ENCODE data around the gene MICB. TPM values are rescaled to one million over a fixed set of nuclear protein-coding genes. Genes with fewer than 3 reads are reported as not detected.
"Not testable (repeated sequence)": the region's sequence is repeated elsewhere in the genome, so short reads cannot be mapped to it uniquely, and the experiment has no call there.

Gene MICB
- total RNA-seq, 1 donor from 2014 or later, result 1.9 TPM

DNA sequence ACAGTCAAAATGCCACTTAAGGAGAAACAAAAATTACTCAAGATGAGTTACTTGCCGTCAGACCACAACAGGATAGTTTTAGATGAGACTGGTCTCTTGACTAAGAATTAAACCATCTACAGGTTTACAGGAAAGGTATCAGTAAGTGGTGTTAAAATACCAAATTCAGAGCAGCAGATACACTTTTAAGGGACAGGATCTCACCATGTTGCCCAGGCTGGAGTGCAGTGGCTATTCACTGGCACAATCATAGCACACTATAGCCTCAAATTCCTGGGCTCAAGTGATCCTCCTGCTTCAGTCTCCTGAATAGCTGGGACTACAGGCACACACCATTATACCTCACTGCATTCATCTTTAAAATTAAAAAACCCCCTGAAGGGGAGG lies 35.5 kb downstream of the MICB start:
- intact Hi-C loops (cut with DNase I), result no loop called here
- DNase-seq (ENCODE audit: low spot score), result no peak

DNA sequence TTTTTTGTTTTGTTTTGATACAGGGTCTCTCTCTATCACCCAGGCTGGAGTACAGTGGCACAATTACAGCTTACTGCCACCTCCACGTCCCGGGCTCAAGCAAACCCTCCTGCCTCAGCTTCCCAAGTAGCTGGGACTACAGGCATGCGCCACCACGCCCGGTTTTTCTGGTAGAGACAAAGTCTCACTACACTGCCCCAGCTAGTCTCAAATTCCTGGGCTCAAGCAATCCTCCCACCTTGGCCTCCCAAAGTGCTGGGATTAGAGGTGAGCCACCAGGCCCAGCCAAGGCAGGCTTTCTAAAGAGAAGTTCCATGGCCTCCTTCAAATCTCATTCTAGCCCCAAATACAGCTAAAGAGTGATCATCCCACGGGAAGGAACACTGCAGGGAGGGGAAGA lies 36.1 kb downstream of the MICB start:
- no peak for DNase-seq (ENCODE audit: low spot score)
- intact Hi-C loops (cut with DNase I), result no loop called here

DNA sequence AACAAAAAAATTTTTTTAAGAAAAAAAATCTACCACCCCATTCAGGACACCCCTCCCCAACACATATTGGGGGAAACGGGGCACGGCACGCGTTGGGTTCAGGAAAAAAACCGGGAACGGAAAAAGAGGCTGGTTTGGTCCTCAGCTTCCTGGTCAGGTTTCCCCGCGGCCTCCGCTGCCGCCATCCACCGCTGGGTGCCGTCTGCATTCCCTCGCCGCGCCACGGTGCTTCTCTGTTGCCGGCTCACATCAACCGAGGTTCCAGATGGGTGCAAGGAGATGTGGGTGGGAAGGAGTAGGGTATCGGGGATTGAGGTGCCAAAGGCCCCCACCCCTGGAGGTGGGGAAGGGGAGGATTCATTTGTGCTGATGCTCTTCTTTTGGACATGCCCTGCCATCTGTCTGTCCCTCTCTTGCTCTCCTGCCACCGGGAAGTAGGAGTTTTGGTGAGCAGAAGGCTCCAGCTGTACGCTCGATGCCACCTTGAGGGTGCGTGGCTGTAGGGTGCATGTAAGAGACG lies 36.6 kb downstream of the MICB start:
- no peak for DNase-seq (ENCODE audit: low spot score)
- intact Hi-C loops (cut with DNase I), result no loop called here

DNA sequence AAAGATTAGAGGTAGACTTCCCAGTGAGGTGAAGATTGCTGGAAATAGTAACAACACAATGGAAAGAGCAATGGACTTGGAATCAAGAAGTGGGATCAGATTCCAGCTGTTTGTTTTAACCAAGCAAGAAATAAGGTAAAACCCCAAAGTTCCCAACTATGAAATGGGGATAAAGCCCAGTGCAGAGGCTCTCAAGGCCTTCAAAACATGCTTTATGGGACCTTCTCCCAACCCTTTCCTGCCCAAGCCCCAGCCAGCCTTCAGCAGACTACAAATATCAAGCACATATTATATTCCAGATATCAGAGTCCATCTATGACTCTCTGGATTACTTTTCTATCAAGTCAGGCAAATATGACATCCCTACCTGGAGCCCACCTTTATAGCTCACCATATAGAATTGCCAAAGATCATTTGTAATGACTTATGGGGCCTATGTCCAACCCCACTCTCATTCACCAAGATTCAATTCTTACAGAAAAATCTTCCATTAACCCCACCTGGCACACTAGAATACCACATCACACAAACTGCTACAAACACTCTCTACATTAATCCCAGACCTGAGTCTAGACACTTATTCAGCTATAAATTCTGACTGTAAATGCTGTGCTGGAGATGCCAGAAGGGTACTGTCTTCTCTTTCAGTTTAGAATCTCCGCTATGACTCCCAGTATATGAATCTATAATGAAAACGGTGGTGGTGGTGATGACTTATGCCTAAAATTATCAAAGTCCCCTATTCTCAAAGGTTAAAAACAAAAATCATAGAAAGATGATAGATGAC lies 37.8 kb downstream of the MICB start:
- intact Hi-C loops (cut with DNase I), result no loop called here
- DNase-seq (ENCODE audit: low spot score), result no peak

DNA sequence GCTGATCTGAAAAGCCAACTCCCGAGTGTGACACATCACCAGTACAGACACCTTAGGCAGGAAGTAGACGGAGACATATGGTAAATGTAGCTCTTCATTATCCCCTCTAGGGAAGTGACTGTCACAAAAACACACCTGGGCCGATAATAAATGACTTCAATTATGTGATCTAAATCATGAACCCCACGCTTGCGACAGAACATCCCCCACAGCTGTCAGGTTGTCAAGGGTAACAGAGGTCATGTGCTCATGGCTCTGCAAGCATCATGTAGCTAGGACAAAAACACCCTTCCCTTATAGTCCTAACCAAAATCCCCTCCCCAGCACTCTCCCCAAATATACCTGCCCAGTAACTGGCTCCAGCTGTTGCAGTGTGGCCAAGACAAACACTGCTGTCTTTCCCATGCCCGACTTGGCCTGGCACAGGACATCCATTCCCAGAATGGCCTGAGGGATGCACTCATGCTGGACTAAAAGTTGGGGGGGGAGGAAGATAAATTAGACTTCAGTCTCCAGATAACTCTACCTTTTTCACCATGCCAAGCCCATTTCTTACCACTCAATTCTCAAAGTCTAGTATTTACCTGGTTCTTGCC lies 41.0 kb downstream of the MICB start:
- intact Hi-C loops (cut with DNase I), result no loop called here
- DNase-seq (ENCODE audit: low spot score), result no peak

DNA sequence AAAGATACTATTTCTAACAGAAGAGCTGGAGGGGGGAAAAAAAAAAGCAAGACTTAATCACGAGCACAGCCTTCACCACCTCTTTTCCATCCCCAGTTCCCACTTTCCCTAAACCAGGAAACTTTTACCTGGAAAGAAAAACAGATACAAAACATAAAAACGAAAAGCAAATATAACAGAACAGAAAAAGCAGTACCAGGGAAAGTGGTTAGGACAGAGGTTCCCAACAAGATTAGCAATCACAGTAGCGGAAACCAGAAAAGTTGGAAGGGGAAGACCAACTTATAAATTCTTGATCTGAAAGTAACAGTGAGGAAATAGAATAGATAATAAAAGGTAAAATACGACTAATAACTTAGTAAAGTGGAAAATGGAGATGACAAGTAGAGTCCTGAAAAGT lies 42.7 kb downstream of the MICB start:
- DNase-seq (ENCODE audit: low spot score), result no peak
- intact Hi-C loops (cut with DNase I), result loop anchor here (5.0 to 10.0 kb wide), 3 partner anchors 294 to 923 kb away; partner anchors contain the start of genes MRPS18B, NELFE, PPP1R10 and SKIC2

DNA sequence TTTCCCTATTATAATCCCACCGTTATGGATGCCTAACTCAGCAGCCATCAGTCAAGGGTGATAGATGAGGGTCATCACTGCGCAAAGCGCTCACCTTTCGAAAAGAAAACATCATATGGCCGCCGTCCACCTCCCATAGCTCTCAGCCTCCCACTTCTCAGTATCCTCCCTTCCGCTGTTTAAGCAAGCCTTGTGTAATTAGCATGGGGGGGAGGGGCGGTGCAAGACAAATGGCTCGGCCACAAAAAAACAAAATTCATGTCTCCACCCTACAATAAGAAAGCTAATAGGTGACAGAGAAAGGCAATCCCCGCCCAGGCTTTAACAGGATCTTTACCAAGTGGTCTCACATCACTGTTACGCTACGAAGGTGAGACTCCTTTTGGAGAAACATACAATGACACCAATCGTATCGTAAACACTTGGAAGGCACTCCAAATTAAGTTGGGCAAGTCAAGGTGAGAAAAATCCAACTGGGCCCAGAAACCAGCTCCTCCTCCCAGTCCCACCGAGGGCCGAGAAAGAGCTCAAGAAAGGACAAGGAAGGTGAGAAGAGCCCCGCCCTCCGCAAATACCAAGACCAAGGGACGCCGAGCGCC lies 43.2 kb downstream of the MICB start:
- intact Hi-C loops (cut with DNase I), result loop anchor here (5.0 to 10.0 kb wide), 3 partner anchors 294 to 924 kb away; partner anchors contain the start of genes MRPS18B, NELFE, PPP1R10 and SKIC2
- DNase-seq (ENCODE audit: low spot score), result no peak

DNA sequence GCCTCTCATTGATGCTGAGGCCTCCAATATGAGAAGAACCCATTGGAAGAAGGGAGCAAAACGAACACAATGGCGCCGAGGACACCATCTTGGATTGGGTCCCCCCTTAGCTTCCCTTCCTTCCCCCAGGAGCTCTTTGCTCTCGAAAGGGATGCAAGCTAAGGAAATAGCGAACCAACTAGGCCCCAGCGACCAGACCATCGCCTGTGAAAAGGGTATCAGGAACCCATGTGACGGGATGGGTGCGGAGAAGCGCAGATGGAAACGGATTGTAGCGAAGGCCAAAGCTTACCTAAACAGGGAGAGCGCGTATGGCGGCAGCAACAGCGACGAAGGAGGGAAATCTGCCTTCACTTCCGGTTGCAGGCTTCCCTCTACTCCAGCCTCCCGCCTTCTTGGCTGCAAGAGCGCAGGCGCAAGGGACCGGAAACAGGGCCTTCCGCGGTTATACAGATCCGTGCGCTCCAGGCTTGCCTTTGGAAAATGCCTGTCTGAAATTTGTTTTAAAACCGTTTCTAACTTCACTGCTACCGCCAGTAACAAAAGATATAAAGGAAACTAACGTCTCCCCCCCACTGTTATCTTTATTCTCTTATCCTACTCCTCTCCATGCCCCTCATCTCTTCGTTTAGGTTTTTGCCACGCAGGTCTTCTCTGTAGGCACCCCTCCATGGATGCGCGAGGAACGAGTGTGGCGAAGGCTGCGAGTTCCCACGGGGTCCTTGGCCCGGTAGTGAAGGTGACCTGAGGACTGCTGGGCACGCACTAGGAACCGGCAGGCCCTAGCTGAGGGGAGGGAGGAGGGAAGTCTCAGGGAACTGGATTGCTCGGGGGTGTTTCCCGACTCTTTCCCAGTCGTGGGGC lies 43.9 kb downstream of the MICB start, which contains the start of gene DDX39B:
TSS of gene DDX39B (minus strand) at position 346 of the 864 bp plus-strand sequence. CDS start 1,471 bp downstream, outside the sequence.
- peak; percentile 98 for DNase-seq (ENCODE audit: low spot score)
- intact Hi-C loops (cut with DNase I), result loop anchor here (2.0 to 10.0 kb wide), 4 partner anchors 49 to 925 kb away; partner anchors contain the start of genes MRPS18B, NELFE, PPP1R10 and SKIC2

DNA sequence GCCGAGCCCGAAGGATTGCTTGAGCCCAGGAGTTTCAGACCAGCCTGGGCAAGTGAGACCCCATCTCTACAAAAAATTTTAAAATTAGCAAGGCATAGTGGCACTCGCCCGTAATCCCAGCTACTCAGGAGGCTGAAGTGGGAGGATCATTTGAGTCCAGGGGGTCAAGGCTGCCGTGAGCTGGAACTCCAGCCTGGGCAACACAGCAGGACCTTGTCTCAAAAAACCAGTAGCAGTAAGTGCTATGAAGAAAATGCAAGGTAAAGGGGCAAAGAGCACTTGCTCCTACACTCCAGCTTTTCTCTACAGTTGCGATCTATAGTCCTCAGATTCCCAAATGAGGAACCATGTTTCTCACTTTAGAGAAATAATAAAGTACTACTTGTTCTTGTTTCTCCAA lies 45.7 kb downstream of the MICB start:
- DNase-seq (ENCODE audit: low spot score), result peak; percentile 49
- intact Hi-C loops (cut with DNase I), result loop anchor here (2.0 to 10.0 kb wide), 4 partner anchors 51 to 926 kb away; partner anchors contain the start of genes MRPS18B, NELFE, PPP1R10 and SKIC2

DNA sequence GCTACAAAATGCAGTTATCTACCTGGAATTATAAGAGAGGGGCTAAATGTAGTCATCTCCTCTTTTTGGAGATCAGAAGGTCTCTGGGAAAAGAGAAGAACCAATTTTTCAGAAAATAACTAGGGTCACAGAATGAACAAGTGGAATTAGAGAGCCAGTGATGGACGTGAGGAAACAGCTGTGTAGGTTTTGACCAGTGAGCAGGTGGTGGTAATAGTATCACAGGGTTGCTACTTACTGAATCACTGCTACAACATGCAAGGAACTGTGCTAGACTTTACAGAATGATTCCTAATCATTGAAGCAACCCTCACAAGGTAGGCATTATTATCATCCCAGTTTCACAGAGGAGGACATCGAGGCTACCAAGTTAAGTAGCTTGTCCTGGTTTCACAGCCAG lies 46.7 kb downstream of the MICB start:
- peak; percentile 17 for DNase-seq (ENCODE audit: low spot score)
- intact Hi-C loops (cut with DNase I), result loop anchor here (5.0 to 10.0 kb wide), 4 partner anchors 38 to 927 kb away; partner anchors contain the start of genes LTB, MRPS18B, NELFE and PPP1R10

DNA sequence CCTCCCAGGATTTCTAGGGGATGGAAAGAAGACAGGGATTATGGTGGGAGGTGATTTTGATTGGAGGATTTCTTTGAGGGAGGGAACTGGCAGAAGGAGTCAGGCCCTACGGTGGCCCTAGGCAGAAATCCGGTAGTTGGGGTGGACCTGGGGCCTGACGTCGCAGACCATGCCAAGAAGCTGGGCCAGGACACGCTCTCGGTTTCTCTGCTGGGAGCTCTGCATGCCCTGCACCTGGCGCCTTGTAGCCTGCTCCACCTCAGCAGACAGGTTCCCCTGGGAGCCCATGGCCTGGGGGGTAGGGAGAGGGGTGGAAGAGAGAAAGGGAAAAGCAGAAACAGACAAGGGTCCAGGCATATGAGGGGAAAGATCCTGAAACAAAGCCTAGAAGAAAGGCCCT lies 47.3 kb downstream of the MICB start:
- peak; percentile 47 for DNase-seq (ENCODE audit: low spot score)
- intact Hi-C loops (cut with DNase I), result loop anchor here (5.0 to 10.0 kb wide), 3 partner anchors 37 to 410 kb away; partner anchors contain the start of genes LTB, NELFE and SKIC2

DNA sequence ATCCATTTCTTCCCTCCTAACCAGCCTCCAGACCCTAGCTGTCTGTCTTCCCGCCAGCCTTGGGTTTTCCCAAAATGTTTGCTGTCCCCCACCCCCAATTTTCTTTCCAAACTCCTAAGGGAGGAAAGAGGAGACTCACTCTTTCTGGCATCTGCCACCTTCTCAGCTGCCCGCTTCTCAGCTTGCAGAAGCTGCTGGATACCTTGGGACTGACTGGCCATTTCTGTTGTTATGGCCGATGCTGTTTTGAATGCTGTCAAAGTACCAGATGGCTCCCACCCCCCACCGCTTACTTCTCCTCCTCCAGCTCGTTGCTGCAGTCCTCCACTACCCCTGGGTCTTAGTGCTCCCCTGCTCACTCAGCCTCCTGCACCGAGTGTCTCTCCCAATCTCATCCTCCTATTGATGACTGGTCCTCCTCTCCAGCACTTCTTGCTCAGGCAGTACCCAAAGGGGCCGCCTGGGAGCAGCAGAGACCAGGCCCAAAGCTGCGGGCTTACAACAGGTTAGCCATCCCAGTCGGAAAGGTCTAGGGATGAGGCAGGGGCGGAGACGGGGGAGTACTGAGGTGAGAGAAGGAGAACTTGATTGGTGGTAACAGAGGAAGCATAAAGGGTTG lies 48.5 kb downstream of the MICB start, which contains the start of gene ATP6V1G2:
TSS of gene ATP6V1G2 (minus strand) at position 270 of the 619 bp plus-strand sequence. CDS start at position 221, 49 bp downstream.
- intact Hi-C loops (cut with DNase I), result loop anchor here (1.0 to 10.0 kb wide), 4 partner anchors 36 to 408 kb away; partner anchors contain the start of genes LTB, NELFE and SKIC2

DNA sequence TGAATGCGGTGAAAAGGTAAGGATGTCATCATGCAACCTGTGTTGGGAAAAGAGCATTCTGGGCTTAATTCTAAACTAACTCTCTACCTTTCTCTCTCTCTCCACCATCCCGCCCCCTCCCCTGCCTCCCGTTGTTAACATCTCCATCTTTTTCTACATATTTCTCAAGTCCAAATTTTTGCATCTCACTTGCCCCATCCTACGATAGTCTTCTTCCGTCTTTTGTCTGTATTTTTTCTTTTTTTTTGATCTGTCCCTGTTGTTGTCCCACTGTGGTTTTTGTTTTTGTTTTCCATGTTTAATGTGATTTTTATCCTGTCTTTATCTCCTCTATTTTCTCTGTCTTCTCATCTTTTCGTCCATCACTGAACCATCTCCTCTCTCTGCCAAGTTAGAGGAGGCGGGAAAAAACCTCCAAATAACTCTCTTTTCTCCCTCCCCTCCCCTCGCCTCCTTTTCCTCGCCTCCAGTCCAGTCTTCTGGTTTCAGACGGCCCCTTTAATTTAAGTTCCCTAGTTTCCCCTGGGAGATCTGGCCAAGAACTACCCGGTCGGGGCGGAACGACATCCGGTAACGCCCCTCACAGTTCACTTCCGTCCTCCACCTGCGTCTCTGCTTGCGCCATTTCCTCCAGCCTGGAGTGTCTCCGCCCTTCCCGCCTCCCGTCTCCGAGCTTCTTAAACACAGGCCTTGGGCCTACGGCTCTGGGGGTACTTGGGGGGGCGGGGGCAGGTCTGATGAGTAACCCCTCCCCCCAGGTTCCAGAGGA lies 49.2 kb downstream of the MICB start, which contains the start of gene NFKBIL1:
TSS of gene NFKBIL1 (plus strand) at position 651 of the 769 bp plus-strand sequence. CDS start at position 738, 87 bp downstream.
- intact Hi-C loops (cut with DNase I), result loop anchor here (1.0 to 10.0 kb wide), 5 partner anchors 35 to 408 kb away; partner anchors contain the start of genes LTB, NELFE, PRRC2A and SKIC2
- DNase-seq (ENCODE audit: low spot score), result peak; percentile 98

More for the DNA sequence above, 48.5 kb downstream of the MICB start, which contains the start of gene ATP6V1G2:
- peak; percentile 94 for DNase-seq (ENCODE audit: low spot score)

DNA sequence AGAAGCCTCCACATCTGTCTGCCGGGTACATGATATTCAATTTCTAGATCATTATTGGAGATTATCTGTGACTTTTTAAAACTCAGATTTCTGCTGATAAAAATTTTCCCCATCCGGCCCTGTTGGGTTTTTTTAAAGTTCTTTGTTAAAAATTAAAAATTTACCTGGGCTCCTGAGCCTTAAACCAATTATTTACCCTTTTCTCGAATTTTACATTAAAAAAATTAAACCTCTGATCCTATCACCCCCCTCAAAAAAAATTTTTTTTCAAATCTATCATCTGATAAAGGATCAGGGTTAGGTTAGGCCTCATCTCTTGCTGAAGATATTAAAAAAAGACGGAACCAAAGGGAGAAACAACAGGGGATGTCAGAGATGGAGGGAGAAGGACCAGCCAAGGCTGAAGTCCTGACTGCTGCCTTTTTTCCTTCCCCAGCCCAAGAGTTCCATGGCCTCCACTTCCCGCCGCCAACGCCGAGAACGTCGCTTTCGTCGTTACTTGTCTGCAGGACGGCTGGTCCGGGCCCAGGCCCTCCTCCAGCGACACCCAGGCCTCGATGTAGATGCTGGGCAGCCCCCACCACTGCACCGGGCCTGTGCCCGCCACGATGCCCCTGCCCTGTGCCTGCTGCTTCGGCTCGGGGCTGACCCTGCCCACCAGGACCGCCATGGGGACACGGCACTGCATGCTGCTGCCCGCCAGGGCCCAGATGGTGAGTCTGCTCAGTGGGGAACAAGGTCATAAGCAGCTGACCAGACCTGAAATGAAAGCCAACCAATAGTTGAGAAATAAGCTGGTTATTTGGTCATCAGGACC lies 50.0 kb downstream of the MICB start:
- DNase-seq (ENCODE audit: low spot score), result no peak
- intact Hi-C loops (cut with DNase I), result loop anchor here (1.0 to 10.0 kb wide), 4 partner anchors 34 to 407 kb away; partner anchors contain the start of genes LTB, NELFE, PRRC2A and SKIC2

DNA sequence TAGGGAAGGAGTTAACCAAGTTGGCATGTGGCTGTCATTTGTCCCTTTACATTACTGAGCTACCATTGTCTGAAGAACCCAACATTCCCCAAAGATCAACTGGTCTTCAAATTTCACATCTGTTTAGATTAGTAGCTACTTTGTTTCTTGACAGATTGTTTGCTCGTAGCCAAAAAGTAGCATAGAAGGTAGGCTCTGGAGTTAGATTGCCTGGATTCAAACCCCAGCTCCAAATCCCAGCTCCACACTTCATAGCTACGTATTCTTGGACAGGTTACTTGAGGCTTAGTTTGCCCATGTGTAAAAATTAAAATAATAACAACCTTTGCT lies 50.6 kb downstream of the MICB start:
- DNase-seq (ENCODE audit: low spot score), result no peak
- intact Hi-C loops (cut with DNase I), result loop anchor here (5.0 to 10.0 kb wide), 3 partner anchors 34 to 406 kb away; partner anchors contain the start of genes LTB, NELFE and SKIC2

DNA sequence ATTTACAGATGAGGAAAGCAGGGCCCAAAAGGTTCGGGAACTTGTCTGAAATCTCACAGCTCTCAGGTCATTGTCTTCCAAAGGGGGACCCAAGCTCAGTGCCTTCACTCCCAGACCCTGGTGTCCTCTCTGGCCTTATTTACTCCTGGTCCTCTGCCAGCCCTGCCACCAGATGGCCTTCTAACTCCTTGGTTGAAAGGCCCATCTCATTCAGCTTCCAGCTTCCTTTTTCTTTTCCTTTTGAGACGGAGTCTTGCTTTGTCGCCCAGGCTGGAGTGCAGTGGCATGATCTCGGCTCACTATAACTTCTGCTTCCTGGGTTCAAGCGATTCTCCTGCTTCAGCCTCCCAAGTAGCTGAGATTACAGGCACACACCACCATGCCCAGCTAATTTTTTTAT lies 53.4 kb downstream of the MICB start:
- DNase-seq (ENCODE audit: low spot score), result peak; percentile 86
- intact Hi-C loops (cut with DNase I), result not testable (repeated sequence)

All from cardiac septum (tissue), 1 donor.